Measurements from ENCODE around the gene SLC13A5.

- no peak for TF ChIP-seq CTCF (IDR thresholded peaks at IDR 0.05 in 2 of 3, conservative IDR thresholded peaks at IDR 0.05 in 1 of 3; ENCODE audit: borderline replicate concordance in 1 of 3, insufficient read depth in 1 of 3, low read depth in 2 of 3, low read length in 2 of 3)
- TF ChIP-seq CEBPB (IDR thresholded peaks at IDR 0.05; ENCODE audit: low read depth), result no peak
- no peak for TF ChIP-seq EZH2phosphoT487 (IDR thresholded peaks at IDR 0.05; ENCODE audit: borderline replicate concordance)
- no peak for TF ChIP-seq SRF (IDR thresholded peaks at IDR 0.05; ENCODE audit: low read depth)
- TF ChIP-seq ATF3 (IDR thresholded peaks at IDR 0.05), result no peak
Observed at GRCh38 chr17:6710317-6710716, 2.9 kb downstream of the SLC13A5 start.
